ENCODE data around the gene FAIM2. TPM values are rescaled to one million over a fixed set of nuclear protein-coding genes. Genes with fewer than 3 reads are reported as not detected.

FAIM2 gene
- total and polyA plus RNA-seq, 7 experiments from 2014 or later, result 0.22 to 0.85 TPM; not detected in 5

GRCh38 chr12:49923880-49924556, 20.3 kb upstream of the FAIM2 start:
- H3K9me3 Mint-ChIP-seq, result peaks cover 0 to 1% (median 0%) of the 10 kb centered on the region in 11 donors
- no peaks in the 10 kb centered on the region for H3K27me3 ChIP-seq (ENCODE audit: control insufficient read depth in 2 of 2, insufficient read depth in 2 of 2, low read length in 2 of 2)
- H3K36me3 Mint-ChIP-seq, result no peaks in the 10 kb centered on the region
- no peak for DNase-seq
- no peaks in the 10 kb centered on the region for H3K36me3 ChIP-seq (ENCODE audit: control insufficient read depth in 2 of 3, insufficient read depth in 3 of 3, low read length in 3 of 3)
- peaks cover 0 to 10% (median 0%) of the 10 kb centered on the region in 5 donors for H3K27me3 Mint-ChIP-seq
- H3K27ac ChIP-seq (ENCODE audit: low read depth, low read length), result no peak overlapping the region
- ATAC-seq, result no peak
- ChIA-PET POLR2A (no interaction called here), CTCF (interaction anchor here (0.5 kb wide), 1 partner anchor 22 kb away, joined by 3 read pairs; no protein-coding TSS in a partner anchor)
- no peak overlapping the region for H3K4me3 Mint-ChIP-seq
- no peaks in the 10 kb centered on the region for H3K9me3 ChIP-seq (ENCODE audit: control insufficient read depth in 2 of 3, low read length in 3 of 3)
- intact Hi-C loops (cut with micrococcal nuclease), result no loop called here
- H3K4me1 Mint-ChIP-seq, result no peaks in the 10 kb centered on the region
- H3K4me1 ChIP-seq (ENCODE audit: control insufficient read depth in 2 of 2, insufficient read depth in 2 of 2, low read length in 2 of 2), result no peaks in the 10 kb centered on the region
- no peak overlapping the region for H3K27ac Mint-ChIP-seq
- H3K4me3 ChIP-seq (ENCODE audit: low read length), result no peak overlapping the region

- POLR2A ChIA-PET, result no interaction called here
- Mint-ChIP-seq H3K4me3 (no peak overlapping the region), H3K27me3 (peaks cover 0 to 10% (median 4%) of the 10 kb centered on the region in 5 donors), H3K27ac (no peak overlapping the region), H3K4me1 (no peaks in the 10 kb centered on the region), H3K36me3 (no peaks in the 10 kb centered on the region), H3K9me3 (peaks cover 0 to 1% (median 0%) of the 10 kb centered on the region in 11 donors)
- H3K4me3 ChIP-seq (ENCODE audit: low read length), result no peak overlapping the region
- ATAC-seq (no peak), DNase-seq (no peak)
- H3K27ac ChIP-seq (ENCODE audit: low read depth, low read length), result no peak overlapping the region
- no peaks in the 10 kb centered on the region for H3K4me1 ChIP-seq (ENCODE audit: control insufficient read depth in 2 of 2, insufficient read depth in 2 of 2, low read length in 2 of 2)
- no peaks in the 10 kb centered on the region for H3K27me3 ChIP-seq (ENCODE audit: control insufficient read depth in 2 of 2, insufficient read depth in 2 of 2, low read length in 2 of 2)
- H3K36me3 ChIP-seq (ENCODE audit: control insufficient read depth in 2 of 3, insufficient read depth in 3 of 3, low read length in 3 of 3), result no peaks in the 10 kb centered on the region
- no peaks in the 10 kb centered on the region for H3K9me3 ChIP-seq (ENCODE audit: control insufficient read depth in 2 of 3, low read length in 3 of 3)
- CTCF ChIA-PET, result no interaction called here
- intact Hi-C loops (cut with micrococcal nuclease), result no loop called here
Observed at GRCh38 chr12:49923035-49923644, 19.4 kb upstream of the FAIM2 start.

GRCh38 chr12:49922349-49923034, 18.8 kb upstream of the FAIM2 start:
- Mint-ChIP-seq H3K4me3 (no peak overlapping the region), H3K27me3 (peaks cover 0 to 8% (median 4%) of the 10 kb centered on the region in 5 donors), H3K27ac (no peak overlapping the region), H3K4me1 (no peaks in the 10 kb centered on the region), H3K36me3 (no peaks in the 10 kb centered on the region), H3K9me3 (peaks cover 0 to 1% (median 0%) of the 10 kb centered on the region in 11 donors)
- ChIA-PET CTCF (no interaction called here), POLR2A (no interaction called here)
- no peaks in the 10 kb centered on the region for H3K4me1 ChIP-seq (ENCODE audit: control insufficient read depth in 2 of 2, insufficient read depth in 2 of 2, low read length in 2 of 2)
- H3K27ac ChIP-seq (ENCODE audit: low read depth, low read length), result no peak overlapping the region
- ATAC-seq, result no peak
- no peak for DNase-seq
- no peak overlapping the region for H3K4me3 ChIP-seq (ENCODE audit: low read length)
- intact Hi-C loops (cut with micrococcal nuclease), result no loop called here
- H3K36me3 ChIP-seq (ENCODE audit: control insufficient read depth in 2 of 3, insufficient read depth in 3 of 3, low read length in 3 of 3), result no peaks in the 10 kb centered on the region
- no peaks in the 10 kb centered on the region for H3K9me3 ChIP-seq (ENCODE audit: control insufficient read depth in 2 of 3, low read length in 3 of 3)
- H3K27me3 ChIP-seq (ENCODE audit: control insufficient read depth in 2 of 2, insufficient read depth in 2 of 2, low read length in 2 of 2), result no peaks in the 10 kb centered on the region

- H3K9me3 Mint-ChIP-seq, result peaks cover 0 to 1% (median 0%) of the 10 kb centered on the region in 11 donors
- POLR2A ChIA-PET, result no interaction called here
- CTCF ChIA-PET, result no interaction called here
Observed at GRCh38 chr12:49921936-49922335, 18.2 kb upstream of the FAIM2 start.

GRCh38 chr12:49921299-49921698, 17.6 kb upstream of the FAIM2 start:
- no peaks in the 10 kb centered on the region for H3K27me3 ChIP-seq (ENCODE audit: control insufficient read depth in 2 of 2, insufficient read depth in 2 of 2, low read length in 2 of 2)
- DNase-seq, result no peak
- H3K9me3 ChIP-seq (ENCODE audit: control insufficient read depth in 2 of 3, low read length in 3 of 3), result no peaks in the 10 kb centered on the region
- ChIA-PET POLR2A (no interaction called here), CTCF (no interaction called here)
- intact Hi-C loops (cut with micrococcal nuclease), result no loop called here
- no peak overlapping the region for H3K4me3 ChIP-seq (ENCODE audit: low read length)
- no peaks in the 10 kb centered on the region for H3K36me3 Mint-ChIP-seq
- H3K36me3 ChIP-seq (ENCODE audit: control insufficient read depth in 2 of 3, insufficient read depth in 3 of 3, low read length in 3 of 3), result no peaks in the 10 kb centered on the region
- H3K27me3 Mint-ChIP-seq, result peaks cover 0 to 10% (median 4%) of the 10 kb centered on the region in 5 donors
- no peaks in the 10 kb centered on the region for H3K4me1 ChIP-seq (ENCODE audit: control insufficient read depth in 2 of 2, insufficient read depth in 2 of 2, low read length in 2 of 2)
- no peak overlapping the region for H3K27ac Mint-ChIP-seq
- no peak overlapping the region for H3K4me3 Mint-ChIP-seq
- H3K4me1 Mint-ChIP-seq, result no peaks in the 10 kb centered on the region
- no peak for ATAC-seq
- no peak overlapping the region for H3K27ac ChIP-seq (ENCODE audit: low read depth, low read length)
- H3K9me3 Mint-ChIP-seq, result peaks cover 0 to 1% (median 0%) of the 10 kb centered on the region in 11 donors

More at GRCh38 chr12:49921936-49922335, 18.2 kb upstream of the FAIM2 start:
- Mint-ChIP-seq H3K27me3 (peaks cover 0 to 9% (median 4%) of the 10 kb centered on the region in 5 donors), H3K4me1 (no peaks in the 10 kb centered on the region), H3K36me3 (no peaks in the 10 kb centered on the region), H3K27ac (no peak overlapping the region), H3K4me3 (no peak overlapping the region)
- no peaks in the 10 kb centered on the region for H3K9me3 ChIP-seq (ENCODE audit: control insufficient read depth in 2 of 3, low read length in 3 of 3)
- no peak overlapping the region for H3K27ac ChIP-seq (ENCODE audit: low read depth, low read length)
- intact Hi-C loops (cut with micrococcal nuclease), result no loop called here
- no peaks in the 10 kb centered on the region for H3K36me3 ChIP-seq (ENCODE audit: control insufficient read depth in 2 of 3, insufficient read depth in 3 of 3, low read length in 3 of 3)
- H3K4me3 ChIP-seq (ENCODE audit: low read length), result no peak overlapping the region
- no peaks in the 10 kb centered on the region for H3K27me3 ChIP-seq (ENCODE audit: control insufficient read depth in 2 of 2, insufficient read depth in 2 of 2, low read length in 2 of 2)
- no peaks in the 10 kb centered on the region for H3K4me1 ChIP-seq (ENCODE audit: control insufficient read depth in 2 of 2, insufficient read depth in 2 of 2, low read length in 2 of 2)
- no peak for ATAC-seq
- no peak for DNase-seq

- no peak overlapping the region for H3K4me3 Mint-ChIP-seq
- peaks cover 0 to 10% (median 4%) of the 10 kb centered on the region in 5 donors for H3K27me3 Mint-ChIP-seq
- H3K4me3 ChIP-seq (ENCODE audit: low read length), result no peak overlapping the region
- H3K27ac ChIP-seq (ENCODE audit: low read depth, low read length), result no peak overlapping the region
- H3K27me3 ChIP-seq (ENCODE audit: control insufficient read depth in 2 of 2, insufficient read depth in 2 of 2, low read length in 2 of 2), result no peaks in the 10 kb centered on the region
- H3K36me3 ChIP-seq (ENCODE audit: control insufficient read depth in 2 of 3, insufficient read depth in 3 of 3, low read length in 3 of 3), result no peaks in the 10 kb centered on the region
- ChIA-PET POLR2A (no interaction called here), CTCF (no interaction called here)
- no peaks in the 10 kb centered on the region for H3K4me1 Mint-ChIP-seq
- peaks cover 0 to 1% (median 0%) of the 10 kb centered on the region in 11 donors for H3K9me3 Mint-ChIP-seq
- ATAC-seq, result no peak
- no peaks in the 10 kb centered on the region for H3K9me3 ChIP-seq (ENCODE audit: control insufficient read depth in 2 of 3, low read length in 3 of 3)
- H3K27ac Mint-ChIP-seq, result no peak overlapping the region
- H3K36me3 Mint-ChIP-seq, result no peaks in the 10 kb centered on the region
- intact Hi-C loops (cut with micrococcal nuclease), result no loop called here
- H3K4me1 ChIP-seq (ENCODE audit: control insufficient read depth in 2 of 2, insufficient read depth in 2 of 2, low read length in 2 of 2), result no peaks in the 10 kb centered on the region
- DNase-seq, result no peak
Observed at GRCh38 chr12:49920915-49921286, 17.2 kb upstream of the FAIM2 start.
